Colon (tissue), 2 donors: ENCODE results near the gene SREBF2.
"Not testable (repeated sequence)": the region's sequence is repeated elsewhere in the genome, so short reads cannot be mapped to it uniquely, and the experiment has no call there.

ENCODE experiments used
- FAIRE-seq: peaks from 2 replicates; lab custom pipeline; 2012; peaks lifted over from hg19 to GRCh38; lab: Jason Lieb, UNC
- donor health status: control.
- donor health status: control.

SREBF2 gene

DNA sequence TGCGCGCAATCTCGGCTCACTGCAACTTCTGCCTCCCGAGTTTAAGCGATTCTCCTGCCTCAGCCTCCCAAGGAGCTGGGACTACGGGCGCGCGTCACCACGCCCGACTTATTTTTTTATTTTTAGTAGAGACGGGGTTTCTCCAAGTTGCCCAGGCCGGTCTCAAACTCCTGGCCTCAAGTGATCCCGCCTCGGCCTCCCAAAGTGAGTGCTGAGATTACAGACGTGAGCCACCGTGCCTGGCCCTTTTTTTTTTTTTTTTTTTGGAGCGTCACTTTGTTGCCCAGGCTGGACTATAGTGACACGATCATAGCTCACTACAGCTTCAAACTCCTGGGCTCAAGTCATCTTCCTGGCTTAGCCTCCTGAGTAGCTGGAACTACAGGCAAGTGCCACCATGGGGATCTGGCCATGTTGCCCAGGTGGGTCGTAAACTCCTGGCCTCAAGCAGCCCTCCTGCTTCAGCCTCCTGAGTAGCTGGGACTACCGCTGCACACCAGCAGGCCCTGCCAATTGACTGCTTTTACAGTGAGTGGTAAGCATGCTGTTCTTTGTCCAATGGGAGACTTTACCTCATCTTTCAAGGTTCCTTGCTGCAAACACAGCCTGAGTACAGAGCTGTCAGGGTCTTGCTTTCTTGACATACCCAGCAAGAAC lies 114.6 kb downstream of the SREBF2 start:
- no peak for FAIRE-seq

DNA sequence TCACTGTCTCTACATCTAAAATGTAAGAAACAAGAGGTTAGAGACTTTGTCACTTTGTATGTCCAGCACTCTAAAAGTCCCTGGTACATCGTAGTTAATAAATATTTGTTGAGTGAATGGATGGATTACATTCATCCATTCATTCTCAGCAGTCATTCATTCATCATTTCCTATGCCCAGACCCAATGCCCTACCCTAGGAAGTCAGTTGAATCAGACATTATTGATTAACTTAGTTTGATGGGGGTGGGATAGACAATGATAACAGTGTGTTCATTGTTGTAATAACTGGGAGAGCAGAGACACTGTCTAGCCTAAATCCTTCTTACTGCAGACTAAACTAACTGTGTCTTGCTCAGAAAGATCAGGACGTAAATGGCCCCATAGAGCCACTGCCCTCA lies 115.2 kb downstream of the SREBF2 start:
- no peak for FAIRE-seq

DNA sequence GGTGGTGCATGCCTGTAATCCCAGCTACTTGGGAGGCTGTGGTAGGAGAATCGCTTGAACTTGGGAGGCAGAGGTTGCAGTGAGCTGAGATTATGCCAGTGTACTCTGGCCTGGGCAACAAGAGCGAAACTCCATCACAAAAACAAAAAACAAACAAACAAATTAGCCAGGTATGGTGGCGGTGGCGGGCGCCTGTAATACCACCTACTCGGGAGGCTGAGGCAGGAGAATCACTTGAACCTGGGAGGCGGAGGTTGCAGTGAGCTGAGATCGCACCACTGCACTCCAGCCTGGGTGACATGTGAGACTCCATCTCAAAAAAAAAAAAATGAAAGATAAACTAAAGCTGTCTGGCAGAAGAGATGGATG lies 116.0 kb downstream of the SREBF2 start:
- not testable (repeated sequence) for FAIRE-seq

DNA sequence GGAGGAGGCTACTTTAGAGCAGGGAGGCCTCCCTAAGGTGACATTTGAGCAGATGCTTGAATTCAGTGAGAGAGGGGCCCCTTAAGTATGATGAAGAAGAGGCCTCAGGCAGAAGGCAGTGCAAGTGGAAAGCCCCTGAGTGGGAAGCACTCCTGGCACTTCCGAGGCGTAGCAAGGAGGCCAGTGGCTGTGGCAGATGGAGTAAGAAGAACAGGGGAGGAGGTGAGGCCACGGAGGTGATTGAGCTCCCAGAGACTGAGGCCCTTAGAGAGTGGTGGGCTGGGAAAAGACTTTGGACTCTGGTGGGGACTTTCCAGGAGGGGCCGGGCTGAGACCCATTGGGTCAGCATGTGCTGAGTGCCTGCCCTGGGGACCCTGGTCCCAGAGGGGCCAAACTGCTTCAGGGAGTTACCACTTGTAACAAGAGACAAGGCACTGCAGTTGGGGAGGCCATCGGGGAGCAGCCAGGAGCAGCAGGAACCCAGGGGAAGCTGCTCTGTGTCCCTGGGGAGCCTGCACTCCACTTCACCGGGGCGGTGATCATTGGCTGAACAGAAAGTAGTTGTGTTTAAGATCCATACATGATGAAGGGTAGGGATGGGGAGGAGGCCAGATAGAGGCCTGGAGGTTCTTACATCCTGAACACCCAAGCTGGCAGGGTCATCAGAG lies 116.5 kb downstream of the SREBF2 start:
- FAIRE-seq, result no peak

DNA sequence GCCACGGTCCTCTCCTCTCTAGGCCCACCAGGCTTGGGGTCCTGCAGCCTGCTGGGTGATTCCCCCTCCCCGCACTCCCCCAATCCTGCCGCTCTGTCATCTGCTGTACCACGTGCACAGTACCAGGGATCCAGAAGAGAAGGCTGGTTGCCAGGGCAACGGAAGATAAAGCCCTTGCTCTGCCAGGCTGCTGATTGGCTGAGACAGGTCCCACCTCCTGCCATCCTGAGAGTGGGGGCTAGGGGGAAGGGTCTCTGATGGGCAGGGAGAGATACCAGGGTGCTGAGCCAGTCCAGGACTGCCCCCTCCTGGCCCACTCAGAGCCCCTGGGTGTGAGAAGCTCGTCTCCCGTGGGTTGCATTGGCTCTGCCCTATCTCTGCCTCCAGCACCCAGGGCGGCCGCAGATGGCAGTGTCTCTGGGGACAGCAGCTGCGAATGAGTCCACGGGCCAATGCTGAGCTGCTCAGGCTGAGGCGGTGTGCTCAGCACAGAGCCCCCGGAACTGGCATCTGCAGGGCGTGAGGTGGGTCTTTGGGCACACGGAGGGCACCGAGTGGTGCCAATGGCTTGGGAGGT lies 119.1 kb downstream of the SREBF2 start, which contains the start of gene SMIM45:
TSS of gene SMIM45 (plus strand) at position 253 of the 577 bp plus-strand sequence.
- FAIRE-seq, result no peak

DNA sequence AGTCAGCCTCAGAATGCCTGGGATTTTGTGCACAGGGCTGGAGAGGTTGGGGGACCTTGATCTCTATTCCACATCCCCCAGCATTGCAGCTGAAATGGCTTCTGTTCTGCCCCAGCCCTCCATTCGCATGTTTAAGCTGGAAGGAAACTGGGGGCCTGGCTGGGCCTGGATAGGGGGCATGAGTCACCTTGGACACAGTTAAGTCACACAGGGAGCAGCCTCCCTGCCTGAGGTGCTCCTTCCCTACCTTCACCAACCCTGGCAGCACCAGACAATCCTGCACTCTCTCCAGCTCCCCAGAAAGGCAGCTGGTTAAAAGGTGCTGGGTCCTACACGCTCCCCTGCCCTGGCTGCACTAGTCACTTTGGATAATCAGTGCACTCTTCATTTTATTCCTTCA lies 119.8 kb downstream of the SREBF2 start:
- FAIRE-seq, result no peak
